NOMO-1 treated with dmso at 0.1 percent for 144 hours (cell line): Measurements from ENCODE around the gene SRRM4.
"Not testable (repeated sequence)": the region's sequence is repeated elsewhere in the genome, so short reads cannot be mapped to it uniquely, and the experiment has no call there.

Experiments
- DNase-seq: peaks from one replicate; lab custom pipeline; 2025; ENCODE audit not compliant: unreplicated experiment; lab: John Stamatoyannopoulos, UW

Gene SRRM4

GRCh38 chr12:119068129-119068856 is 87.0 kb downstream of the SRRM4 start:
- no peak for DNase-seq

- no peak for DNase-seq
Measured at GRCh38 chr12:119069147-119069642, 87.9 kb downstream of the SRRM4 start.

- no peak for DNase-seq
Measured at GRCh38 chr12:119071176-119071575, 89.8 kb downstream of the SRRM4 start.

- no peak for DNase-seq
Measured at GRCh38 chr12:119071638-119072231, 90.4 kb downstream of the SRRM4 start.

- DNase-seq, result no peak
Measured at GRCh38 chr12:119072440-119072839, 91.1 kb downstream of the SRRM4 start.

- no peak for DNase-seq
Measured at GRCh38 chr12:119075222-119075787, 94.0 kb downstream of the SRRM4 start.

GRCh38 chr12:119075918-119076317 is 94.6 kb downstream of the SRRM4 start:
- DNase-seq, result no peak

GRCh38 chr12:119079530-119079929 is 98.2 kb downstream of the SRRM4 start:
- DNase-seq, result no peak

GRCh38 chr12:119082016-119082415 is 100.7 kb downstream of the SRRM4 start:
- no peak for DNase-seq

- DNase-seq, result no peak
Measured at GRCh38 chr12:119082496-119082895, 101.2 kb downstream of the SRRM4 start.

- no peak for DNase-seq
Measured at GRCh38 chr12:119088685-119089379, 107.5 kb downstream of the SRRM4 start.

- no peak for DNase-seq
Measured at GRCh38 chr12:119089380-119090013, 108.2 kb downstream of the SRRM4 start.

GRCh38 chr12:119090276-119090675 is 108.9 kb downstream of the SRRM4 start:
- no peak for DNase-seq

GRCh38 chr12:119090865-119091264 is 109.5 kb downstream of the SRRM4 start:
- no peak for DNase-seq

- DNase-seq, result no peak
Measured at GRCh38 chr12:119096429-119097202, 115.3 kb downstream of the SRRM4 start.

- DNase-seq, result no peak
Measured at GRCh38 chr12:119100933-119101332, 119.6 kb downstream of the SRRM4 start.

- no peak for DNase-seq
Measured at GRCh38 chr12:119102274-119102673, 120.9 kb downstream of the SRRM4 start.

- DNase-seq, result no peak
Measured at GRCh38 chr12:119102714-119103113, 121.4 kb downstream of the SRRM4 start.

- DNase-seq, result not testable (repeated sequence)
Measured at GRCh38 chr12:119104969-119105368, 123.6 kb downstream of the SRRM4 start.

GRCh38 chr12:119113496-119113986 is 132.2 kb downstream of the SRRM4 start:
- no peak for DNase-seq
